CD4-positive, CD25-positive, alpha-beta regulatory T cell (primary cell): ENCODE data around the gene BAZ2B. TPM values are rescaled to one million over a fixed set of nuclear protein-coding genes. Genes with fewer than 3 reads are reported as not detected.
A peak's percentile ranks its signal among the peaks of the same experiment; 100 is the strongest.

Experiments used
- ATAC-seq, 2 donors: fragments of 150-1000 bp; cut with Tn5 transposase; one replicate each; pipeline ENCODE4 v1.10.0; 2021; ENCODE audit warnings: low read depth in 2 of 2, moderate number of reproducible peaks in 2 of 2, moderate library complexity in 1 of 2
- DNase-seq, 3 donors: peaks; one replicate each; pipeline versions ENCODE4 v3.0.0 to v3.0.0-alpha.2; 2012 to 2022; ENCODE audit warnings: mixed read lengths in 1 of 3
- H3K27ac ChIP-seq: one replicate; pipeline ENCODE4 v1.7.0; 2013; ENCODE audit warnings: mild to moderate bottlenecking, low read length; ENCODE audit not compliant: insufficient read depth, poor library complexity, severe bottlenecking
- H3K27me3 ChIP-seq: one replicate; pipeline ENCODE4 v1.7.0; 2013; ENCODE audit warnings: low read length; ENCODE audit not compliant: control insufficient read depth, insufficient read depth
- H3K36me3 ChIP-seq: one replicate; pipeline ENCODE4 v1.7.0; 2013; ENCODE audit warnings: mild to moderate bottlenecking, low read length, moderate library complexity; ENCODE audit not compliant: control insufficient read depth, insufficient read depth
- H3K4me1 ChIP-seq: 2 replicates; pipeline ENCODE4 v1.7.0; 2013; ENCODE audit warnings: mild to moderate bottlenecking, low read length; ENCODE audit not compliant: insufficient read depth, control insufficient read depth, poor library complexity, severe bottlenecking
- H3K4me3 ChIP-seq: one replicate; pipeline ENCODE4 v1.7.0; 2013; ENCODE audit warnings: low read depth, mild to moderate bottlenecking, low read length, moderate library complexity
- H3K9me3 ChIP-seq, 2 experiments: 1 replicate in 1 of 2; 2 replicates in 1 of 2; pipeline ENCODE4 v1.7.0; 2013; ENCODE audit warnings: low read length in 2 of 2, mild to moderate bottlenecking in 1 of 2, moderate library complexity in 1 of 2; ENCODE audit not compliant: control insufficient read depth in 2 of 2
- H3K27ac Mint-ChIP-seq, 3 donors: one replicate each; pipeline ENCODE4 v1.8.0; 2020 to 2022; ENCODE audit warnings: mild to moderate bottlenecking in 3 of 3, mixed read lengths in 3 of 3, moderate library complexity in 2 of 3
- H3K27me3 Mint-ChIP-seq: one replicate; pipeline ENCODE4 v1.8.0; 2022; ENCODE audit warnings: mild to moderate bottlenecking, mixed read lengths
- H3K36me3 Mint-ChIP-seq: one replicate; pipeline ENCODE4 v1.8.0; 2020; ENCODE audit warnings: mixed read lengths
- H3K4me1 Mint-ChIP-seq, 4 donors: one replicate each; pipeline ENCODE4 v1.8.0; 2020 to 2022; ENCODE audit warnings: mixed read lengths in 4 of 4, mild to moderate bottlenecking in 1 of 4
- H3K4me3 Mint-ChIP-seq, 4 donors: one replicate each; pipeline ENCODE4 v1.8.0; 2020 to 2022; ENCODE audit warnings: mild to moderate bottlenecking in 4 of 4, mixed read lengths in 4 of 4, moderate library complexity in 3 of 4
- H3K9me3 Mint-ChIP-seq, 7 donors: one replicate each; pipeline ENCODE4 v1.8.0; 2020 to 2022; ENCODE audit warnings: mixed read lengths in 7 of 7, mild to moderate bottlenecking in 3 of 7, moderate library complexity in 2 of 7
- polyA plus RNA-seq, 4 donors: library from polyadenylated mRNA; unstranded; fragments of 300-500 nt; fragmentation: Illumina TruSeq; gene quantifications; one replicate each; pipeline ENCODE4 v1.2.3, GENCODE V29; 2021
- total RNA-seq: library from RNA; stranded (reverse); gene quantifications from one replicate; pipeline ENCODE4 v1.2.3, GENCODE V29; 2022

Gene BAZ2B
- total and polyA plus RNA-seq, 5 donors from 2014 or later: 7.8 to 39.6 (median 9.6) TPM

DNA sequence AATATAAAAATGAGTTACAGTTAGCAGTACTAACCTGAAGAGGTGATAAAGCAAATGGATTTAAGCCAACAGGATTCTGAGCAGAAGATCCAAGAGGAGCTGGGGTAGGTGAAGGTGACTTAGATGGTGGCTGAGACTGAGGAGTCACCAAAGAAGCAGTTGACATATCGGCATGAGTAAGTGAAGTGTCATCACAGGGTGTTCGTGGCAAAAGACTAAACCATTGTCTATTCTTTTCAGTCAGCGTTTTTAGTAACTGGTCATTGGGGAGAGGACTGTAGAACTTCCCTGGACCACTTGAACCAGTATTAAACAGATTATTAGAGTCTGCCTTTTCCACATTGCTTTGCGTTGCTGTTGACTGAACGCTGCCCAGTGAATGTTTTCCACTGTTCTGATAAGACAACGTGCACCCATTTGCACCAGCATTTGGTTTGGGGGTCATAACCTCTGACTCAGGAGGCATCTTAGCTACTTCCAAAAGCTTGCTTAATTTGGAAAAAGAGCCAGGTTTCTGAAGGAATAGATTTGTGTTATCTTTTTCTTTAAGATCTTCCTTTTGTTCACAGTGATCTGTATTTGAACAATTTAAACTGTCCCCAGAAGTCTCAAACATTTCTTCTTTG lies 266.6 kb downstream of the BAZ2B start:
- H3K27me3 Mint-ChIP-seq: no peaks in the 10 kb centered on the region

DNA sequence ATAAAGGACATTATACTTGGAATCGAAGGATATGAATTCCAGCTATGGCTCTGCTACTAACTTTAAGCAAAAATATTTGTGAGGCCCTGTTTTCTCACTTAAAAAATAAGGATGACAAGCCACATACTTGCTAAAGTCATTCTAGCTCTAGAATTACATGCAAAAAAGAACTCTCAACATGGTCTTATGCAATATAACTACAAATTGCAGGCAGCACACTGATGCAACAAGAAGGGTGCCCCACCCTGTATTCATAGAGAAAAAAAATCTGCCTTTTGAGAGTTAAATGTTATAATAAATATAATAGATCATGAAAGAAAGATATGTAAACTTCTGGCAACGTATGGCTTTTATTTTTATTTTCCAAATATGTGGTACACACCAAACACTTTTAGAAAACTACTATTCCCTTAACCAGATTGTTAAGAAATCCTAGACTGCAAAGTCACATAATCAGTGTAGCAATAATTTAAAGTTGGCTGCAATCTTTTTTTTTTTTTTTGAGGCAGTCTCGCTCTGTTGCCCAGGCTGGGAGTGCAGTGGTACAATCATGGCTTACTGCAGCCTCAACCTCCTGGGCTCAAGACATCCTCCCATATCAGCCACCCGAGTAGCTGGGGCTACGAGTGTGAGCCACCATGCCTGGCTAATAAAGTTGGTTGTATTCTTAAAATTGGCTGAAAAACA lies 289.6 kb downstream of the BAZ2B start:
- no peaks in the 10 kb centered on the region for H3K27me3 Mint-ChIP-seq
- no peak for ATAC-seq
- H3K4me1 Mint-ChIP-seq: peaks cover 0 to 4% (median 0%) of the 10 kb centered on the region in 4 donors
- H3K27ac Mint-ChIP-seq: no peak overlapping the region
- H3K4me3 ChIP-seq: no peak overlapping the region
- no peak for DNase-seq
- H3K36me3 Mint-ChIP-seq: peaks cover 20% of the 10 kb centered on the region
- no peaks in the 10 kb centered on the region for H3K9me3 ChIP-seq
- no peak overlapping the region for H3K27ac ChIP-seq
- no peak overlapping the region for H3K4me3 Mint-ChIP-seq
- no peaks in the 10 kb centered on the region for H3K9me3 Mint-ChIP-seq
- no peaks in the 10 kb centered on the region for H3K4me1 ChIP-seq
- no peaks in the 10 kb centered on the region for H3K27me3 ChIP-seq
- H3K36me3 ChIP-seq: peaks cover 16% of the 10 kb centered on the region

More for the DNA sequence above, 266.6 kb downstream of the BAZ2B start:
- no peaks in the 10 kb centered on the region for H3K9me3 ChIP-seq
- Mint-ChIP-seq H3K4me3 (no peak overlapping the region), H3K4me1 (peaks cover 0 to 2% (median 0%) of the 10 kb centered on the region in 4 donors), H3K9me3 (no peaks in the 10 kb centered on the region), H3K27ac (peak overlapping the region in 1 of 3 donors; percentile 81), H3K36me3 (peaks cover 26% of the 10 kb centered on the region)
- H3K27me3 ChIP-seq: no peaks in the 10 kb centered on the region
- ATAC-seq: no peak
- DNase-seq: no peak
- no peak overlapping the region for H3K4me3 ChIP-seq
- H3K36me3 ChIP-seq: peaks cover 14% of the 10 kb centered on the region
- no peaks in the 10 kb centered on the region for H3K4me1 ChIP-seq
- no peak overlapping the region for H3K27ac ChIP-seq

GRCh38 chr2:159322419-159322818 lies 293.9 kb downstream of the BAZ2B start:
- no peak overlapping the region for H3K4me3 Mint-ChIP-seq
- H3K9me3 Mint-ChIP-seq: no peaks in the 10 kb centered on the region
- H3K4me1 ChIP-seq: no peaks in the 10 kb centered on the region
- ATAC-seq: no peak
- DNase-seq: no peak
- no peak overlapping the region for H3K27ac Mint-ChIP-seq
- H3K4me1 Mint-ChIP-seq: no peaks in the 10 kb centered on the region
- peaks cover 3% of the 10 kb centered on the region for H3K36me3 ChIP-seq
- H3K4me3 ChIP-seq: no peak overlapping the region
- no peaks in the 10 kb centered on the region for H3K27me3 ChIP-seq
- no peaks in the 10 kb centered on the region for H3K27me3 Mint-ChIP-seq
- peaks cover 15% of the 10 kb centered on the region for H3K36me3 Mint-ChIP-seq
- H3K27ac ChIP-seq: no peak overlapping the region
- no peaks in the 10 kb centered on the region for H3K9me3 ChIP-seq

DNA sequence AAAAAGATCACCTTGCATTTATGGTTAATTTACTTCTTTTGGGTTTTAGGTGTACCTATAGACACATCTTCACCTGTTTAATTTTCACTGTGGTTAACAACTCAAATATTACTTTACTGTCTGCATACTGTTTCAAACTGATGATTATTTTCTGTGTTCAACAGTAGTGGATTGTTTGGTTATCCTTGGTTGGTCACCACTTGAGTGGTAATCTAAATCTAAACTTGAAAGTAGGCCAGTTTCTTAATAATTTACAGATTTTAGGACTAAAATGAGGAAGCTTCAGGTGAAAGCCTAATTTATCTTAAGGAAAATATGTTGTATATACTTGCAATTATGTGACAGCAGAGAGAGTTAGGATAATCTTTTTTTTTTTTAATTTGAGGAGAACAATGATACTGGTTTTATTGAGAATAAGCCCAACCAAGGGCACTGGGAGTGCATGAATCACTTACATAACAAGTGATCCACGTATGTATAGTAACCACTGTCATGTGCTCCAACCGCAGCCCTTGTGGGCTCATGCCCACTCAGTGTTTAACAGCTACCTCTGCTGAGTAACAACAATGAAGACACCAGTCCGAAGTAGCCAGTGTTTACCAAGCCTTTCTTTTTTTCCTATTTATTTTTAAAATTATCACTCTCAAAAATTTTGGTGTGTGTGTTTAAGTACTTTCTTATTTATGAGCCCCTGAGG lies 298.8 kb downstream of the BAZ2B start:
- no peak for ATAC-seq
- Histone ChIP-seq H3K27me3 (no peaks in the 10 kb centered on the region), H3K9me3 (no peaks in the 10 kb centered on the region), H3K4me3 (no peak overlapping the region), H3K36me3 (no peaks in the 10 kb centered on the region), H3K27ac (no peak overlapping the region), H3K4me1 (no peaks in the 10 kb centered on the region)
- Mint-ChIP-seq H3K36me3 (peaks cover 20% of the 10 kb centered on the region), H3K9me3 (peaks cover 0 to 6% (median 0%) of the 10 kb centered on the region in 7 donors), H3K27me3 (no peaks in the 10 kb centered on the region), H3K4me1 (no peaks in the 10 kb centered on the region), H3K27ac (no peak overlapping the region), H3K4me3 (no peak overlapping the region)
- DNase-seq: no peak

GRCh38 chr2:159307942-159308341 lies 308.4 kb downstream of the BAZ2B start:
- no peaks in the 10 kb centered on the region for H3K4me1 Mint-ChIP-seq
- peaks cover 4% of the 10 kb centered on the region for H3K27me3 ChIP-seq
- H3K4me3 ChIP-seq: no peak overlapping the region
- no peak for DNase-seq
- peaks cover 28% of the 10 kb centered on the region for H3K27me3 Mint-ChIP-seq
- no peak for ATAC-seq
- H3K9me3 Mint-ChIP-seq: peaks cover 0 to 12% (median 2%) of the 10 kb centered on the region in 7 donors
- H3K4me3 Mint-ChIP-seq: no peak overlapping the region
- no peak overlapping the region for H3K27ac ChIP-seq
- no peaks in the 10 kb centered on the region for H3K9me3 ChIP-seq
- H3K36me3 ChIP-seq: no peaks in the 10 kb centered on the region
- no peak overlapping the region for H3K27ac Mint-ChIP-seq
- no peaks in the 10 kb centered on the region for H3K4me1 ChIP-seq
- no peaks in the 10 kb centered on the region for H3K36me3 Mint-ChIP-seq

DNA sequence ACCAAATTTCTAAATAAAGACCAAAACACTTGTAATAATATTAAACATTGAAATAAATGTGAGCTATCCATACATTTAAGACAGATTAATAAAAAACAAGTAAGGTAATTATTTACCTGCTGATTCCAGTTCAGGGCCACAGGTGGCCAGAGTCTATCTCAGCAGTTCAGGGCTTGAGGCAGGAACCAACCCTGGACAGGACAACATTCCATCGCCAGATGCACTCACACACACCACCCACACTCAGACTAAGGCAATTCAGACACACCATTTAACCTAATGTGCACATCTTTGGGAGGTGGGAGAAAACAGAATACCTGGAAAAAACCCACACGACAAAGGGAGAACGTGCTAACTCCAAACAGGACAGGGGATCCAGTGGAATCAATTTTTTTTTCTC lies 315.8 kb downstream of the BAZ2B start:
- H3K27me3 ChIP-seq: peaks cover 7% of the 10 kb centered on the region
- H3K4me3 ChIP-seq: no peak overlapping the region
- no peaks in the 10 kb centered on the region for H3K4me1 Mint-ChIP-seq
- H3K4me1 ChIP-seq: no peaks in the 10 kb centered on the region
- DNase-seq (no peak), ATAC-seq (no peak)
- no peak overlapping the region for H3K27ac Mint-ChIP-seq
- no peaks in the 10 kb centered on the region for H3K36me3 ChIP-seq
- H3K36me3 Mint-ChIP-seq: no peaks in the 10 kb centered on the region
- no peak overlapping the region for H3K27ac ChIP-seq
- H3K9me3 Mint-ChIP-seq: peaks cover 0 to 12% (median 2%) of the 10 kb centered on the region in 7 donors
- peaks cover 41% of the 10 kb centered on the region for H3K27me3 Mint-ChIP-seq
- no peaks in the 10 kb centered on the region for H3K9me3 ChIP-seq
- no peak overlapping the region for H3K4me3 Mint-ChIP-seq

DNA sequence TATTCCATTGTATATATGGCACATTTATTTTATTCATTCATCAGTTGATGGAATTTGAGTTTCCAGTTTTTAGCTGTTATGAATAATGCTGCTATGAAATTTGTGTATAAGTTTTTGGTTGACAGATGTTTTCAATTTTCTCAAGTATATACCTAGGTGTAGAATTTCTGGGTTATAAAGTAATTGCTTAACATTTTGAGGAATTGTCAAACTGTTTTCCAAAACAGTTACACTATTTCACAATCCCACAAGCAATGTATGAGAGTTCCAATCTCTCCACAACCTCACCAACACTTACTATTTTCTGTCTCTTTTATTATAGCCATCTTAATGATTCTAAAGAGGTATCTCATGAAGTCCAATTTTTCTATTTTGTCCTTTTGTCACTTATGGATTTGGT lies 317.4 kb downstream of the BAZ2B start:
- H3K27me3 ChIP-seq: peaks cover 7% of the 10 kb centered on the region
- no peak overlapping the region for H3K4me3 Mint-ChIP-seq
- H3K36me3 Mint-ChIP-seq: no peaks in the 10 kb centered on the region
- no peaks in the 10 kb centered on the region for H3K4me1 ChIP-seq
- ATAC-seq: no peak
- H3K27ac ChIP-seq: no peak overlapping the region
- DNase-seq: no peak
- no peak overlapping the region for H3K4me3 ChIP-seq
- H3K4me1 Mint-ChIP-seq: no peaks in the 10 kb centered on the region
- peaks cover 36% of the 10 kb centered on the region for H3K27me3 Mint-ChIP-seq
- no peaks in the 10 kb centered on the region for H3K9me3 ChIP-seq
- peaks cover 0 to 8% (median 0%) of the 10 kb centered on the region in 7 donors for H3K9me3 Mint-ChIP-seq
- no peak overlapping the region for H3K27ac Mint-ChIP-seq
- H3K36me3 ChIP-seq: no peaks in the 10 kb centered on the region
